Sigmoid colon (tissue), 7 donors: ENCODE measurements around the gene ATG101. TPM values are rescaled to one million over a fixed set of nuclear protein-coding genes. Genes with fewer than 3 reads are reported as not detected.
A peak's percentile ranks its signal among the peaks of the same experiment; 100 is the strongest.

Experiments used
- DNase-seq: peaks from one replicate; pipeline ENCODE4 v3.0.0-alpha.2; 2019
- H3K27ac ChIP-seq, 4 donors: fragments of 200-600 bp; sonication (generic); one replicate each; pipeline ENCODE4 v1.5.1; 2016 to 2019; ENCODE audit warnings: mild to moderate bottlenecking in 1 of 4
- H3K27me3 ChIP-seq, 3 donors: fragments of 200-600 bp; sonication (generic); one replicate each; pipeline ENCODE4 v1.5.1; 2019; ENCODE audit warnings: mild to moderate bottlenecking in 1 of 3
- H3K36me3 ChIP-seq, 4 donors: fragments of 200-600 bp; sonication (generic); one replicate each; pipeline ENCODE4 v1.5.1; 2016 to 2019
- H3K4me1 ChIP-seq, 4 donors: fragments of 200-600 bp; sonication (generic); one replicate each; pipeline ENCODE4 v1.5.1; 2017 to 2019
- H3K4me3 ChIP-seq, 4 donors: fragments of 200-600 bp; sonication (generic); one replicate each; pipeline ENCODE4 v1.5.1; 2017 to 2019; ENCODE audit warnings: mild to moderate bottlenecking in 2 of 4, moderate library complexity in 1 of 4
- H3K9me3 ChIP-seq, 4 donors: fragments of 200-600 bp in 3 of 4; sonication (generic) in 3 of 4; one replicate each; pipeline versions ENCODE4 v1.5.1 to v1.6.1; 2013 to 2019
- CTCF ChIP-seq, 4 experiments: fragments of 450-650 bp in 3 of 4; fragments of 200-600 bp in 1 of 4; IDR thresholded peaks; one replicate each; pipeline ENCODE4 v1.5.1; 2016 to 2019; ENCODE audit warnings: antibody characterized with exemption in 4 of 4, mild to moderate bottlenecking in 3 of 4, moderate library complexity in 2 of 4
- EP300 ChIP-seq, 4 donors: sonication (generic); formaldehyde crosslinking; IDR thresholded peaks; one replicate each; pipeline ENCODE4 v1.6.1; 2017; ENCODE audit warnings: antibody characterized with exemption in 4 of 4
- POLR2A ChIP-seq, 2 donors: fragments of 450-650 bp; IDR thresholded peaks; one replicate each; pipeline ENCODE4 v1.6.1; 2016; ENCODE audit warnings: antibody characterized with exemption in 2 of 2, mild to moderate bottlenecking in 2 of 2, moderate library complexity in 2 of 2
- POLR2AphosphoS5 ChIP-seq, 4 donors: sonication (generic); formaldehyde crosslinking; IDR thresholded peaks; one replicate each; pipeline ENCODE4 v1.6.1; 2017; ENCODE audit warnings: antibody characterized with exemption in 4 of 4
- WGBS, 2 donors: extraction: QIAGEN DNeasy Blood & Tissue Kit; methylation state at CpG; one replicate each; pipeline ENCODE4 v1.1.7; 2013; 5-methylcytosine and 5-hydroxymethylcytosine counted together
- intact Hi-C: fragments of 100-400 bp; cut with DNase I; formaldehyde crosslinking; loops from one replicate; pipeline ENCODE4 v1.15.1; 2023
- polyA plus RNA-seq, 3 donors: library from polyadenylated mRNA; stranded (reverse); fragments of 200-250 nt; gene quantifications; one replicate each; pipeline ENCODE4 v1.2.3, GENCODE V29; 2013
- total RNA-seq, 4 donors: library from RNA; depleted of rRNA; stranded (reverse); fragments of >200 nt; gene quantifications; one replicate each; pipeline ENCODE4 v1.1.0, GENCODE V29; 2016
- donor health status: healthy with polysubstance abuse.
- donor health status: Bipolar disorder and iron deficiency.
- donor health status: healthy.

The ATG101 gene
- total and polyA plus RNA-seq, 7 donors, result 30.2 to 64.5 (median 48.7) TPM

DNA sequence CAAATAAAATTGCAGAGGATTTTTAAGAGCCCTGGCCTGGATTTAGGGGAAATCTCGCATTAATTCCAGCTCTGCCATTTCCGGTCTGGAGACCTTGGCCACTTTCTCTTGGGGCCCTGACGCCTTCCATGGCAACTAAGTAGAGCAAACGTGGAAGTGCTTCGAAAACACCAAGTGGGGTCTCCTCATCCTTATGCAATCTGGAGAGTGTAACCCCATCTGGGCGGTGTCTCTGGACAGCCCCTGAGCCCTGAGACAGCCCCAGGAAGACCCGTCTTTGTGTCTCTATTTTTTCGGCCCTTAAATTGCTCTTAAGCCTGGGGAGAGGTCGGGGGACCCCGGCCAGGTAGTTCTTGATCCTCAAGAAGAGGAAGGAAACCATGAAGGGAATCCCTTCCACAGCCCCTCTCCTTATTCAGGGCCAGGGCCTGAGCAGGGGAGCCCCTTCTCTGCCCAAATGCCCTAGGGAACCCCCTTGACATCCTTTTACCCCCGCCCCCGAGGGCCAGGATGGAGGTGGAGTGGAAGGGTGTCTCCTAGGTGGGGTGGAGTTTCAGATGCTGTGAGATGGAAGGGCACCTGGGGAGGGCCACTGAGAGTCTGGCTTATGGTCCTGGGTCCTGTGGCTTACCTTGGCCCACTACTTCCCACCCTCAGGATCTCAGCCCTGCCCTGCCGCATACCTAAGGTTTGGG lies 36.2 kb upstream of the ATG101 start:
- Histone ChIP-seq H3K27ac (peak overlapping the region; percentile 90 to 96 (median 92)), H3K4me1 (peaks cover 0 to 52% (median 44%) of the 10 kb centered on the region in 4 donors), H3K27me3 (no peaks in the 10 kb centered on the region), H3K36me3 (no peaks in the 10 kb centered on the region), H3K9me3 (no peaks in the 10 kb centered on the region), H3K4me3 (peak overlapping the region; percentile 8 to 46 (median 41))
- no peak for DNase-seq
- no peak for TF ChIP-seq CTCF (IDR thresholded peaks at IDR 0.05)
- TF ChIP-seq POLR2AphosphoS5 (IDR thresholded peaks at IDR 0.05), result no peak
- no peak for TF ChIP-seq POLR2A (IDR thresholded peaks at IDR 0.05)
- TF ChIP-seq EP300 (IDR thresholded peaks at IDR 0.05), result no peak
- intact Hi-C loops, result loop anchor here (2.0 kb wide), 2 partner anchors 17 to 35 kb away; partner anchors contain the start of genes ATG101 and NR4A1
- WGBS, 2 donors, result 55 to 67% methylated on average over 13 of the region's 13 CpGs

DNA sequence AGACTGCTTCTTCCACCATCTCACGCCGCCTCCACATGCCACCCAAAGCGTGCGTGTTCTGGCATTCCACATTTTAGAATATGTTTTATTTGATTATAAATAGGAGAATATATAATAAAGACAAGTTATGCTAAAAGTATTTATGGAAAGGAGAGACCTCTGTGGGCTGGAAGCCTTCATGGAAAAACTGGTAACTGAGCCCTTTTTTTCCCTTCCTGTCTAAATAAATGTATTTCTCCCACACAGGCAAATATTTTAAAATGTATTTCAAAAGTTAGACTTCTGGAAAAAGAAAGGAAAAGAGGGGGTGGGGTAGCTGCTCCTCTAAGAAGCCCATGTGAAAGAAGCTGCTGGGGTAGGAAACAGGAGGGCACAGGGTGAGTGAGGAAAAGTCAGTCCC lies 34.6 kb upstream of the ATG101 start:
- no peak overlapping the region for H3K4me3 ChIP-seq
- H3K36me3 ChIP-seq, result no peaks in the 10 kb centered on the region
- peak overlapping the region in 3 of 4 donors; percentile 90 to 96 (median 92) for H3K27ac ChIP-seq
- TF ChIP-seq POLR2AphosphoS5 (IDR thresholded peaks at IDR 0.05) (no peak), EP300 (IDR thresholded peaks at IDR 0.05) (no peak), POLR2A (IDR thresholded peaks at IDR 0.05) (no peak), CTCF (IDR thresholded peaks at IDR 0.05) (no peak)
- no peaks in the 10 kb centered on the region for H3K9me3 ChIP-seq
- H3K4me1 ChIP-seq, result peaks cover 0 to 52% (median 48%) of the 10 kb centered on the region in 4 donors
- DNase-seq, result no peak
- no peaks in the 10 kb centered on the region for H3K27me3 ChIP-seq
- intact Hi-C loops, result no loop called here
- 97% methylated on average over 4 of the region's 4 CpGs for WGBS, 2 donors

GRCh38 chr12:52035926-52036325 lies 33.9 kb upstream of the ATG101 start:
- peaks cover 0 to 52% (median 48%) of the 10 kb centered on the region in 4 donors for H3K4me1 ChIP-seq
- intact Hi-C loops, result no loop called here
- H3K27ac ChIP-seq, result peak overlapping the region; percentile 89 to 96 (median 91)
- TF ChIP-seq EP300 (IDR thresholded peaks at IDR 0.05), result no peak
- no peak for TF ChIP-seq POLR2A (IDR thresholded peaks at IDR 0.05)
- TF ChIP-seq POLR2AphosphoS5 (IDR thresholded peaks at IDR 0.05), result no peak
- TF ChIP-seq CTCF (IDR thresholded peaks at IDR 0.05), result no peak
- H3K27me3 ChIP-seq, result no peaks in the 10 kb centered on the region
- no peak for DNase-seq
- 75 to 91% methylated on average over 2 of the region's 2 CpGs for WGBS, 2 donors
- no peaks in the 10 kb centered on the region for H3K9me3 ChIP-seq
- no peaks in the 10 kb centered on the region for H3K36me3 ChIP-seq
- H3K4me3 ChIP-seq, result no peak overlapping the region

DNA sequence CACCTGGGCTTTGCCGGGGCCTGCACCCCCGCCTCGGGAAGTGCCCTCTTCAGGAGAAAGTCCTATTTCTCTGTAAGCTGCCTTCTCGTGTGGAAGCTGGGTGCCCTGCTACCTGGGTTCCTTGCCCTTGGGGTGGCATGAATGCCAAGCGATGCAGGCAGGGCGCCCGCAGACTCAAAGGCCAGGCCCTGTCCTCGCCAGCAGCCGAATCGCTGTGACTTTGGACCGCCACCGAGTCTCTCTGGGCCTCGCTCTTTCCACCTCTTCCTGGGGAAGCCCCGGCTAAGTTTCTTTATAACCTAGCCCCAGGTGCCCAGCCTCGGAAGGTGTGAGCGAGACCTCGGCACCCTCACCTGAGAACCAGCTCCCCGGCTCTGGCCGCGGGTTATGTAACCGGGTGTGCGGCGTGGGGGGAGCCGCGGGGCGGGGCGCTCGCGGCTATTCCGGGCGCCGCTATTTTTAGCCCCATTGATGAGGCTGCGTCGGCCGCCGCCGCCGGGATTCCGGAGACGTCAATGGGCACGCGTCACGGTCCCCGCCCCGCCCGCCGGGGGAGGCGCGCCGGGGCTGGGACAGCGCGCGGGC lies 33.1 kb upstream of the ATG101 start:
- Histone ChIP-seq H3K4me1 (peaks cover 0 to 57% (median 47%) of the 10 kb centered on the region in 4 donors), H3K36me3 (no peaks in the 10 kb centered on the region), H3K4me3 (peak overlapping the region in 3 of 4 donors; percentile 32 to 74 (median 69)), H3K27ac (peak overlapping the region; percentile 89 to 96 (median 91)), H3K27me3 (no peaks in the 10 kb centered on the region), H3K9me3 (no peaks in the 10 kb centered on the region)
- DNase-seq, result peak; percentile 97
- 2 to 8% methylated on average over 53 of the region's 53 CpGs for WGBS, 2 donors
- intact Hi-C loops, result no loop called here
- TF ChIP-seq CTCF (IDR thresholded peaks at IDR 0.05), result no peak
- peak in 1 of 2 donors; percentile 67 for TF ChIP-seq POLR2A (IDR thresholded peaks at IDR 0.05)
- TF ChIP-seq POLR2AphosphoS5 (IDR thresholded peaks at IDR 0.05), result peak; percentile 80 to 96 (median 84)
- peak; percentile 92 to 99 (median 98) for TF ChIP-seq EP300 (IDR thresholded peaks at IDR 0.05)
